Brain pericyte (primary cell): ENCODE measurements around the gene ELN.

ENCODE experiments used
- DNase-seq: peaks from one replicate; pipeline ENCODE4 v3.0.0-alpha.2; 2012; ENCODE audit warnings: low read depth, low spot score

Gene ELN

GRCh38 chr7:74023092-74023536 lies 4.9 kb upstream of the ELN start:
- no peak for DNase-seq

GRCh38 chr7:74023786-74024185 lies 4.2 kb upstream of the ELN start:
- no peak for DNase-seq

DNA sequence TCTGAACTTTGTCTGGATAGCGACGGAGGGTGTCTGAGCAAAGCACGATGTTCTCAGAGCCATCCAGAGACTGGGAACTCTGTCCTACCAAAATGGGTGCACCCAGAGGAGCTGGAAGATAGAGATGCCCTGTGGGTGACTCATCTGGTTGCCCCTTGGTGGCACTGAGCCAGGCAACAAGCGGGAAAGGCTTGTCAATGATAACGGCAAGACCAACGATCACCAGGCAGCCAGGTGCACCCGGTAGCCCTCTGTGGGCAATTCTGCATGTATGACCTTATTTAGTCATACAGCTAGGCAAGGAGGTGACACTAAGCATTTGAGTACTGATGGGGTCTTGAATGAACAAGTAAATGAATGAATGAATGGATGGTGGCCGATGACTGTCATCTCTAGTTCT lies 2.8 kb upstream of the ELN start:
- DNase-seq: no peak

GRCh38 chr7:74025730-74026129 lies 2.2 kb upstream of the ELN start:
- DNase-seq: no peak

GRCh38 chr7:74026406-74026902 lies 1.5 kb upstream of the ELN start:
- DNase-seq: no peak

GRCh38 chr7:74026903-74027682 lies 880 bp upstream of the ELN start:
- no peak for DNase-seq

DNA sequence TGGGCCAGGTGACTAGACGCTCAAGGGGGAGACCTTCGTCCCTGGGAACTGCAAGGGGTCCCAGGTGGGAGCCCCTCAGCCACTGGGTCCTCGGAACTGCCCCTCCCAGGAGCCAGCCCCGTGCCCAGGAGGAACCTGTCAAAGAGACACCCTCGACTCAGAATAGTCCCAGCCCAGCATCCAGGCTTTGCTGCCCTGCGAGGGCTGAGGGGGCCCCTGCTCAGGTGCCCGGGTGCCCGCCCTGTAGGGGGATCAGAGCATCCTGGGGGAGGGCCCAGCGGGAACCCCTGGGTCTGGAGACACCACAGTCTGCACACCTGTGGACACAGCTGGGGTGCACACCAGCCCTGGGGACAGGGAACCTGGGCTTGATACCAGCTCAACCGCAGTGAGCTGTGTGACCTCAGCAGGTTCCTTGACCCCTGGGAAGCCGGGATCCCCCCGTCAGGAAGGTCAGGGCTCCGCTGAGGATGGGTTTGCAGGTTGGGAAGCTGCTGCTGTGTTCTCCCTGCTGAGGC lies 407 bp downstream of the ELN start:
- DNase-seq: no peak

DNA sequence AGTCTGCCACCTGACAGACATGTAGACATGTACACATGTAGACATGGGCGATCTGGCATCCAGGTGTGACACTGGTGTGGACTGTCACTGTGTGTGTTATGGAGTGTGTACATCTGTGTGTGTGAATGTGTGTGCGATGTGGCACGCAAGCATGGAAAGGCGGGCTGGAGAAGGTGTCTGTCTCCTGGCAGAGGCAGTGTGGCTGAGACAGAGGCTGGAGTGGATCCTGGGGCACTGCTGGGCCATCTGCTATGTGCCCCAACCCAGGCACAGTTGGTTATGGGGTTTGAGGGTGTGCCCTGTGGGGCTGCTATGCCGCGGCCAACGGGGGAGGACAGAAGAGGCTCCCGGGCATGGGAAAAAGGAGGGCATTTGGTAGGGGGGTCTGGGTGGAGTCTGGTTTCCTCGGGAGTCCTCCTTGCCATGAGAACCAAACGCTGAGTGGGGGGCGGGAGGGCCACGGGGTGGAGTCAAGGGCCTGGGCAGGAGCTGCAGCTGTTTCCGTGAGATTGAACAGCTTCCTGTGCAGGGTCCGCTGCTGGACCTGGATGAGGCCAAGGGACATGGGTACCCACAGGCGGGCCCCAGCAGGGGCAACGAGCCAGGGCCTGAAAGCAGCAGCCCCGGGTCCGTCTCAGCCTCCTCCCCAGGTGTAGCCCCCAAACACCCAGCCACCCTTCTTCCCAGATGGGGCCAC lies 1.3 kb downstream of the ELN start:
- DNase-seq: no peak

DNA sequence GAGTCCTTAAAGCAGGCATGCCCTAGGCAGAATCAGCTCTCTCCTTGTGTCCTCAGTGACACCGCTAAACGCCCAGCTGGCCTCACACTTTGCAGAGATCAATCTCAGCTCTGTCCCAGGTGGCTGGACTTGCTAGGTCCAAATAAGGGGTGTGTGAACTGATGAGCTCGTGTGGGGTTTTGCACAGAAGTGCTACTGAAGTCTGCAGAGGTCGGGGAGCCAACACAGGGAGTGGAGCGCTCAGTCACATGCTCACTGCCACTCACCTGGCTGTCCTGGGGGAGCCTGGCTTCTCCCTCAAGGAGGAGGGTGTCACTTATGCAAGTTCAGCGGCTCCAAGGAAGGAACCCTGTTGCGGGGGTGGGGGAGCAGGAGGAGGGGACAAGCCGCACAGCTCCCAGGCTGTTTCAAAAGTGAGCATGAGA lies 2.0 kb downstream of the ELN start:
- DNase-seq: no peak

DNA sequence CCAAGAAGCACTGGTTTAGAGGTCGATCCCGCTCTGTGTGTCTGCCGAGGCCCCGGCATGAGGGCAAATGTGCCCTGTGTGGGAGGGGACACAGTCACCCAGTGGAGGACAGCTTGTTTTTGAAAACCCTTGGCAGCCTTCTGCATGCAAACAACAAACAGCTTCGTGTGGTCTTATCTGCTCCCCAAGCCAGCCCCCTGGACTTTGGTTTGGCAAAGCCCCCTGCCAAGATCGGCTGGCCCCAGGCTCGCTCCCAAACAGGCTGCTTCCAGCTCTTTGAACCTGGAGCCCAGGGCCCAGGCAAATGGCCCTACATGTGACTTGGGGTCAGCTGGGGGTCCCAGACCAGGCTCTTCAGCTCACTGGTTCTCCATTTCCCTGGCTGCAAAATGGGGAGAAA lies 2.9 kb downstream of the ELN start:
- no peak for DNase-seq

DNA sequence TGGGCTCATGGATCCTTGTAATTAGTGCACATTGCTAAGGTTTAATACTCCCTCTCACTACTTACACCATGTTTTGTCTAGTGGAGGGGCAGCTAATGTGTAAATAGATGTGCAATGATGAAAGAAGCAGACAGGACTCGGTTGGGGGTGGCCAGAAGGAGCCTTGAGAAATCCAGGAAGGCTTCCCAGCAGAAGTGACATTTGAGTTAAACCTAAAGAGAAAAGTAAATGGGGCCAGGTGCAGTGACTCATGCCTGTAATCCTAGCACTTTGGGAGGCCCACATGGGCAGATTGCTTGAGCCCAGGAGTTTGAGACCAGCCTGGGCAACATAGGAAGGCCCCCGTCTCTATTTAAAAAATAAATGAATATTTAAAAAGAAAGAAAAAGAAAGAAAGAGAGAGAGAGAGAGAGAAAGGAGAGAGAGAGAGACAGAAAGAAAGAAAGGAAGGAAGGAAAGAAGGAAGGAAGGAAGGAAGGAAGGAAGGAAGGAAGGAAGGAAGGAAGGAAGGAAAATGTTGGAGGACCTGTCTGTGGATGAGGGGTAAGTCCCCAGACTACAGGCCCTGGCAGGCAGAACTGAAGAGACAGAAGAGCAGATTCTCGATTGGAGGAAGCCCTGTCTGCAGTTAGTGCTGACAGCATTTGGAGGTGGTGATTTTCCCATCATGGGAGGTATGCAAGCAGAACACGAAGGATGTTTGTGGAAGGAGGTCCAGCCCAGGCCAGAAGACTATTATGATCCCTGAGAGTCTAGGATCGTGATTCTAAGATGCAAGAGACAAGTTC lies 3.6 kb downstream of the ELN start:
- no peak for DNase-seq

GRCh38 chr7:74032191-74032490 lies 4.2 kb downstream of the ELN start:
- DNase-seq: no peak

- DNase-seq: no peak
Observed at GRCh38 chr7:74032624-74033371, 4.8 kb downstream of the ELN start.

DNA sequence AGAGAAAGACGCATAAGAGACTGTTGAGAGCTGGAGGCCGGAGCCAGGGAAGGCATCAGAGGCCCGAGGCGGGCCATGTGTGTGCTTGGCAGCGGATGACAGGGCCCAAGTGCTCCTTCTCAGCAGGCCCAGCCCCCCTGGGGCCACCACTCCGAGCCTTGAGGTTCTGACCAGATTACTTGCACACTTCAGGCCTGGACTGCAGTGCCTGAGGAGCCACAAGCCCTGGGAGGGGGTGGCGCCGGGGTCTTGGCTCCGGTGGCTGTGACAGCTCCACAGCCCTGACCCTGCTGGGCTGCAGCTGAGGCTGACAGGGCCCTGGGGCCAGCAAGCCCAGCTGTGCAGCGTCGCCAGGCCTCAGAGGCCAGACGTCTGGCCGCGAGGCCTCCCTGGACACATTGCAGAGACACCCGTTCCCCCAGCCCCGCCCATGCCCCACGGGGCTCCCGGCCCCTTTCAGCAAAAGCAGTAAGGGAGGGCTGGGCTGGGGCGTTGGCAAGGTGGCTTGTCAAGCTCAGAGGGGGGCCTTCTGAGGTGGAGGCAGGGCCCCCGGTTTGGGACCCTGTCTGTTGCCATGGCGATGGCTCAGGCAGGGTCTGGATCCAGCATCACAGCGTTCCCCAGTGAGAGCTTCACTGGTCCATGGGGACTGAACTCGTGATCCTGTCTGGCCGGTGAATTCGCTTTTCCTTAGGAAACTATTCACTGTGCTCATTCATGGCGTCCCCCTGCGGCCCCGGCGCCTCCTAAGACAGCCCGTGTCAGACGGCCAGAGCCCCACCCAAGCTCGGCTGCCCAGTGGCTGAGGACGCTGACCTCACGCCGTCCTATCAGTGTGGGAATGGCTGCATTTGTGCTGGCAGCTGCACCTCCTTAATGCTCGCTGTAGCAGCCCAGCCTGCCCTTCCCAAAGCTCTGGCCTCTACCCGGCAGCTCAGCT lies 5.7 kb downstream of the ELN start:
- no peak for DNase-seq

DNA sequence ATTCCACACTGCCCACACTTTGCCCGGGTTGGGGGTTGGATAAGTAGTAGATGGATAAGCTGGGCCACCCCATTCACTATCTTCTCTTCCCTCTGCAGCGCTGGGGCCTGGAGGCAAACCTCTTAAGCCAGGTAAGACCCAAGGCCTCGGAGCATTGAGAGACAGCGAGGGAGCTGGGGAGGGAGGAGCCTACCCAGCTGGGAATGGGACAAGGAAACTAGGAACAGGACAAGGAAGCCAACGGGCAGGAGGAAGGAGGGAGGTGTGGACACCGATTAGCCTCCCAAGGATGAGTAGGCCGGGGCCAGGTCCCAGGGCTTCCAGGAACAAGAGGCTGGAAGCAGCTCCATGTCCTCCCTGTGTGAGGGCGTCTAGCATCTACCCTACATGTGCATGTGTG lies 9.6 kb downstream of the ELN start:
- no peak for DNase-seq

GRCh38 chr7:74038194-74038961 lies 10.4 kb downstream of the ELN start:
- DNase-seq: no peak

DNA sequence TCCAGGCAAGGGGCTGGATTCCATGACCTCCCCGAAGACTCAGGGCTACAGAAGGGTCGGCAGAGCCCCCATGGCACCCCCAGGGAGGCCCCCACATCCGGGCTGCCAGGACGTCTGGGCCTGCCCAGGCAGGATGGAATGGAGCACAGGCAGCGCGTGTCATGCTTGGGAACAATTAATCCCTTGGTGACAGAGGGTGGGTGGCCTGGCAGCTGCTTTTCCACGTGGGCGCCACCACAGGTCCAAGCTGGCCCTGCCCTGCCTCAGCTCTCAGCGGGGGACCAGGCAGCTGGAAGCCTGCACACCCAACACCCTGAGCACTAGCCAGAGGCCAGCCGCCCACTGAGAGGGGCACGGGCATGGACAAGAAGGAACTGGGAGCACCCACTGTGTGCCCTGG lies 11.4 kb downstream of the ELN start:
- no peak for DNase-seq

- no peak for DNase-seq
Observed at GRCh38 chr7:74040101-74040790, 12.3 kb downstream of the ELN start.
